HG02678 (cell line): ENCODE results near the gene PRSS38.

Source experiments
- ATAC-seq: cut with Tn5 transposase; IDR thresholded peaks from one replicate; pipeline ENCODE4 v1.9.1; 2021; ENCODE audit warnings: mild to moderate bottlenecking, moderate library complexity; ENCODE audit not compliant: unreplicated experiment

PRSS38 gene

DNA sequence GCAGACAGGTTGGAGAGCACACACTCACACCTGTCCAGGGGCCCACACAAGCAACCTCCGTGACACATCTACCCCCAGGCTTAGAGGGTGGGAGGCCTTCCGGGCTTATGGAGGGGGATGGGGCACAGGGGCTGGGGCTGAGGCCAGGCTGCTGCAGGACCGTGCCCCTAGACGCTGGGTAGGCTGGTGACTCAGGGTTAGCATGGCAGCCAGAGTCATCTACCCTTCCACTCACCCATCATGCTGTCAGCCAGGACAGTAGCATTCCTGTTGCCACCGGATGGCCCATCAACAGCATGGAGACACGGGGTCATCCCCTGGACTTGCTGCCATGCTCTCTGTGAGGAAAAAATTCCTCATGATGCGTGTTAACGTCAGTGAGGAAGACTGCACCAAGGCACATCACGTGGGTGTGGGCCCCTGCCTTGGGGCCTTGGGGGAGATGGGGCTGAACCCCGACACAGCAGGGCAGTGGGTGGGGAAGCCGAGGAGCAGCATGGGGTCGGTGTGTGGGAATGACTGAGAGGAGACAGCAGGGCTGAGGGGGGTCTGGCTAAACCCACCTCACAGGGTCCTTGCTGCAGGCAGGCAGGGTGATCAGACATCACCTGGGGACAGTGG lies 79.5 kb downstream of the PRSS38 start:
- ATAC-seq = no peak
